ENCODE results near the gene RPRML.
A peak's percentile ranks its signal among the peaks of the same experiment; 100 is the strongest.
"Not testable (repeated sequence)": the region's sequence is repeated elsewhere in the genome, so short reads cannot be mapped to it uniquely, and the experiment has no call there.

RPRML gene

GRCh38 chr17:46975287-46975686 lies 3.8 kb downstream of the RPRML start:
- DNase-seq: no peak

DNA sequence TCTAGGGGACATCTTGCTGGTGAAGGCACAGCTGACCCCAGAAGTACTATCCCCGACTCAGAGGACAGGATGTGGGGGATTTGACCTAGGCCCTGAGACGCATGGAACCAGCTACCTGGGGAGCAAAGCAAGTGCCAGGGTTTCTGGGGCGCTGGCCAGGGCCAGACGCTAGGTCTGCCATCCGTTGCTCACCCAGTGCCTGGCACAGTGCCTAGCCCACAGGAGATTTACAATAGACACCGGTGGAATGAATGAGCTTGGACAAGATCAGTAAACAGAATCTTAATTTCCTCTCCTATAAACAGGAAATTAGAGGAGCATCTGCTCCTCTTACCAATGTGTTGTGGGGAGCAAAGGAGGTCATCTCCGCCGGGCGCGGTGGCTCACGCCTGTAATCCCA lies 5.0 kb downstream of the RPRML start:
- peak; percentile 40 for DNase-seq

GRCh38 chr17:46972346-46972745 lies 6.7 kb downstream of the RPRML start:
- DNase-seq: peak; percentile 74

- DNase-seq: no peak
Measured at GRCh38 chr17:46971647-46972300, 7.3 kb downstream of the RPRML start.

GRCh38 chr17:46968896-46969295 lies 10.2 kb downstream of the RPRML start:
- DNase-seq: no peak

DNA sequence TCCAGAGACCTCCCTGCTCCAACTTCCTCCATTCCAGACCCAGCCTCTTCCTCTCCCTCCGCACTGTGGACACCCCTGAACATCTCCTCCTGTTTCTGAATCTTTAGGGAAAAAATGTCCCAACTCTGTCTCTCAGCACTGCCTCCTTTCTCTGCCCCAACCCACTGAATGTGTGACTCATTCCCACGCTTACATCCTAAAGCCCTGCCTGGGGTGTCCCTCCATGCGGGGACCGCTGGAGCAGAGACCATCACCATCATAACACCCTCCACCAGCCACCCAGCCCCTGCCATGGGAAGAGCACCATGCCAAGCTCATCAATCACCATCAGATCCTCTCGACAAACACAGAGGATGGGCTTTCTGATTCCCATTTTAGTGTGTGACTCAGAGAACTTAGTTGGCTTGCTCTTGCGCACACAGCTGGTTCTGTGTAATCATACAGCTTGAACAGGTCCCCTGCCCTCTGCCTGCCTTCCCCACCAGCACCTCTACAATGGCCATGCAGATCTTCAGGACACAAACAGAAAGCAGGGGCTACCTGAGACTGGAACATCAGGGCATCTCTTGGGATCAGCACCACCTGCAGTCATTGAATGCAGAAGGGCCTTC lies 10.7 kb downstream of the RPRML start:
- DNase-seq: no peak

DNA sequence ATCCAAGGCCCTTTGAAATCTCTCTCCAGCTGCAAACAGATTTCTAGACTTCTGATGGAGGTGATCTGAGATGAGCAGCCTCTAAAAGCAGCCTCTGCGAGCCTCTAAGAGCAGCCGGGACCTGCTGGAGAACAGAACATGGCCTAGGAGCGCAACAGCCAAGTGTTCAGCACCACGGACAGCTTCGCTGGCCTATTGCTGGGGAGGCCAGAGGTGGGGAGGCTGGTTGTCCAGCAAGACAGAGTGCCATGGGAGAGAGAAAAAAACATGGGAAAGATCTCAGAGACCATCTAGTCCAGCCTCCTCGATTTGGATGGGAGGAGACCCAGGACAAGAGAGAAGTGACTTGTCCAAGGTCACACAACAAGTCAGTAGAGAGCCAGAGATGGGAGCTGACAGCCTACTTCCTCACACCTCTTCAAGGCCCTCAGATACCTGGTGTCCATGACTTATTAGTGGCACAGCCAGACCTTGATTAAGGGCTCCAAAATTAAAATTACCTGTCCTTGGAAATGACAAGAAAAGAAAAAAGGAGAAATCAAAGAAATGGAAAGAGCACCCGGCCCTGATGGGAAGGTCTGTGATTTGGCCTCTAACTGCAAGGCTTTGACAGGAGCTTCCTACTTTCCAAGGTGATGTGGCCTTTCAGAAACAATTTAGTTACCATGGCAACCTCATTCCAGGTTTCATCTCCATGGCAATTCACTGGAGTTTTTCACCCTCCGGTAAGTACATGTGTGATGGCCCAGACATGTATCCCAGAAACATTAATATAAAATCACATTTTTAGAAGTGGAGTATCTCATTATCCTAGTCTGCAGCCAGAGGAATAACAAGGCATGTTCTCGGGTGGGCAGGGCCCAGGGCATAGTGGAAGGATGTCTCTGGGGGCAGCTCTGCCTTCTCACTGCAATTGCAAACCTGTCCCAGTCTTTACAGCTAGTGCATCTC lies 14.5 kb downstream of the RPRML start:
- DNase-seq: no peak

DNA sequence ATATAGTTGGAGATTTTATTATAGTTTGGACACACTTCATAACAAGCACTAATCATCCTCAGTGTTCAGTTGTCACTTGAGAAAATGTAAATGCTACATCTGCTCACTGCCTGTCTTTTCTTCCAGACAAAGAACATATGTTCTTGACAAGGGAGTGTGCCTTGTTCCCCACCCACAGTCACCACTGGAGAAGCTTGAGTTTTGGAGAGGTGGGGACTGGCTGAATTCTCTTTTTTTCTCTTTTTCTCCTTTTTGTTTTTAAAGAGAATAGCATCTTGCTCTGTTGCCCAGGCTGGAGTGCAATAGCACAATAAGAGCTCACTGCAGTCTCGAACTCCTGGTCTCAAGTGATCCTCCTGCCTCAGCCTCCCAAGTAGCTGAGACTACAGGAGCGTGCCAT lies 15.5 kb downstream of the RPRML start:
- no peak for DNase-seq

DNA sequence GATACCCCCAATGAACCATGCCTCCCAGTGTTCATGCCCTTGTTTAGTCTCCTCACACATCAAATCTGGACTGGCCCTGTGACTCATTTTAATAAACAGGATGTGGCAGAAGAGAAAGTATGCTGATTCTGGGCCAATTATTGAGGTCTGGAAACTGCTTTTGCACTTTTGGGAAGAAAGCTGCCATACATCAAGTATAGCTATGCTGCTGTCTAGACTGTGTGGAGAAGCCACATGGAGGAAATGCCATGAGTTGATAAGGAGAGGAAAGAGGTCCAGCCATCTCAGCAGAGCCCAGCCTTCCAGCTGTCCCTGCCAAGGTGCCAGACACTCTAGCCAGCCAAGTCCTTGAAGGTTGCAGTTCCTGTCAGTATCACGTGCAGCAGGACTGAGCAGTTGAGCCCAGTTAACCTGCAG lies 16.7 kb downstream of the RPRML start:
- DNase-seq: no peak

GRCh38 chr17:46960152-46960551 lies 18.9 kb downstream of the RPRML start:
- no peak for DNase-seq

DNA sequence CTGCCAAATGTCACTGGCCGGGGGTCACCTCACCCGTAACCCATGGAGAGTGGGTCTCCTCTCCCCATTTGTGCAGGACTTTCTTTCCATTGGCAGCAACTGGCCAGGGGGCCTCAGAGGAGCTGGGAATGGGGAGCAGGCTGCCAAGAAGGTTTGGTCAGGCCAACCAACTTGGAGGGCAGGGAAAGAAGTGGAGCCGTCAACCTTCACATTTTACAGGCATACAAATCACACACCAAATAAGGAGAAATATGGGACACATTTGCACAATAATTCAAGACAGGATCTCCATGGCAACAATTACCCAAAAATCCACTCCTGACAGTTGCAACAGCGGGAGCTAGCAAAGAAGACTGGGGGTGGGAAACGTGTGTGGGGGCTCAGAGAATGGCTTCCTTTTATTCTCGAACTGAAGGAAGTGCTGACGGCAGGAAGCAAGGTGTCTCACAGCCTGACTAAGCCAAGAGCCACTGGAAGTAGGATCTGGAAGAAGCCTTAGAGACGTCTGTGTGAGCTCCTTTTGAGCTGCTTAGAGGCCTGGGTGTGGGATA lies 20.9 kb downstream of the RPRML start:
- no peak for DNase-seq

DNA sequence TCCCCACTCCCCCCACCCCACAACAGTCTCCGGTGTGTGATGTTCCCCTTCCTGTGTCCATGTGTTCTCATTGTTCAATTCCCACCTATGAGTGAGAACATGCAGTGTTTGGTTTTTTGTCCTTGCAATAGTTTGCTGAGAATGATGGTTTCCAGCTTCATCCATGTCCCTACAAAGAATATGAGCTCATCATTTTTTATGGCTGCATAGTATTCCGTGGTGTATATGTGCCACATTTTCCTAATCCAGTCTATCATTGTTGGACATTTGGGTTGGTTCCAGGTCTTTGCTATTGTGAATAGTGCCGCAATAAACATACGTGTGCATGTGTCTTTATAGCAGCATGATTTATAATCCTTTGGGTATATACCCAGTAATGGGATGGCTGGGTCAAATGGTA lies 25.9 kb downstream of the RPRML start:
- not testable (repeated sequence) for DNase-seq

GRCh38 chr17:46952115-46952514 lies 26.9 kb downstream of the RPRML start:
- DNase-seq: no peak

DNA sequence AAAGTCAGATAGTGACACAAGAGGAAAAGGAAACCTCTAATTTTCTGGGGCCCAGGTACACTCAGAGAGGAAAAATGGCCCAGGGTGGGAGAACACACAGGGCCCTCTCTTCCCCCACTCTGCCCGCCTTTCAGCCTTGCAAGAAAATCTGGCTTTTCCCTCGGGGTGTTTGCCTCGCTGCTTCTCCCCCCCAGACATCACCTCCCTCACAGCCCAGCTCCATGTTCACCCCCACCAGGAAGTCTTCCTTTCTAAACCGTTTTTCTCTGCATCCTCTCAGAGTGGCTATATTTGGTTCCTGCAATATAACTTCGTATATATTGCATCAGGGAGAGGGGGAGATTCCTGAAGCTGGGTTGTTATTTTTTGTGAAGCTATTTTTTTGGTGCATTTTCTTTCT lies 27.3 kb downstream of the RPRML start:
- DNase-seq: no peak

GRCh38 chr17:46950997-46951621 lies 27.9 kb downstream of the RPRML start:
- DNase-seq: no peak

- DNase-seq: no peak
Measured at GRCh38 chr17:46950342-46950996, 28.6 kb downstream of the RPRML start.

DNA sequence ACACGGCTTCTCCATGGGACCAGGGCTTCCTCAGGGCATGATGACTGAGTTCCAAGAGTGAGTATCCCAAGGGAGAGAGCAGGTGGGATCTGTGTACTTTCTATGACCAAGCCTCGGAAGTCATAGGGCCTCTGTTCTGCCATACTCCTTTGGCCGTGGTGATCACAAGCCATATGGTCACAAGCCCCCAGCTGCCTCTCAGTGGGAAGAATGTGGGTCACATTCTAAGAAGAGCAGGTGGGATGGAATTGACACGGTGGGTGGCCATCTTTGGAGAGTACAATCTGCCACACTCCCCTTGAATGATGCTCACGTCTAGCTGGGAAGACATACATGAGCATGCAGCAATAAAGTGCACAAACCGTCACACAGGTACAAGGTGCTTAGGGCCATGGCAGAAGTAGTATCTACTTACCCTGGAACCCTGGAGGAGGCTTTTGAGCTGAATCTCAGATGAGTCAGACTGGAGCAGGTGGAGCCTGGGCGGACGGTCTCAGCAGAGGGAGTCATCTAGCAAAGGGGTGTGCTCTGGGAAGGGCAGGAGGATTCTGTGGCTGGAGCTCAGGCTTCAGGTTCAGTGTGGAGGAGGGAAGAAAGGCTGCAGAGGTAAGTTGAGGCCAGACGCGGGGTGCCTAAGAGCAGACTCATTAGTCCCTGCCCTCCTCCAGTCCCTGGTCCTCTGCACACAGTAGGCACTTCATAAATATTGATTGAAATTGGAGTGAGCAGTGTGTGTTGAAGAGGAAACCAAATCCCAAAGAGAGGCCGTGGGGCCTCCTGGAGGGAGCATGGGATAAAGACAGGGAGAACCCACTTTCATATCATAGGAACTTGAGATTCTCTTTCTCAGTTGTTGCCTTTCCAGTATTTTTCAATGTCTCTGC lies 29.5 kb downstream of the RPRML start:
- no peak for DNase-seq

- DNase-seq: no peak
Measured at GRCh38 chr17:46948544-46948943, 30.5 kb downstream of the RPRML start.

GRCh38 chr17:46947216-46947615 lies 31.8 kb downstream of the RPRML start:
- no peak for DNase-seq

GRCh38 chr17:46944931-46945330 lies 34.1 kb downstream of the RPRML start:
- DNase-seq: no peak
